CD4-positive, alpha-beta T cell treated with Interferon gamma for 1 hour (primary cell): ENCODE measurements around the gene UNC5B.

Experiments used
- DNase-seq: peaks from one replicate; pipeline ENCODE4 v3.0.0-alpha.2; 2020

UNC5B gene

GRCh38 chr10:71223347-71224058 is 11.1 kb downstream of the UNC5B start:
- no peak for DNase-seq

- DNase-seq = no peak
Observed at GRCh38 chr10:71225291-71226058, 13.1 kb downstream of the UNC5B start.

GRCh38 chr10:71228875-71229675 is 16.7 kb downstream of the UNC5B start:
- DNase-seq = no peak

GRCh38 chr10:71229726-71230655 is 17.6 kb downstream of the UNC5B start:
- DNase-seq = no peak

- DNase-seq = no peak
Observed at GRCh38 chr10:71230656-71231025, 18.3 kb downstream of the UNC5B start.

- no peak for DNase-seq
Observed at GRCh38 chr10:71231206-71231605, 18.8 kb downstream of the UNC5B start.

GRCh38 chr10:71232089-71232998 is 20.0 kb downstream of the UNC5B start:
- DNase-seq = no peak

GRCh38 chr10:71233482-71233892 is 21.1 kb downstream of the UNC5B start:
- DNase-seq = no peak

GRCh38 chr10:71234004-71234894 is 21.9 kb downstream of the UNC5B start:
- no peak for DNase-seq

GRCh38 chr10:71234970-71235685 is 22.8 kb downstream of the UNC5B start:
- DNase-seq = no peak

- no peak for DNase-seq
Observed at GRCh38 chr10:71235808-71236207, 23.4 kb downstream of the UNC5B start.

- no peak for DNase-seq
Observed at GRCh38 chr10:71236286-71236685, 23.9 kb downstream of the UNC5B start.

GRCh38 chr10:71236822-71237682 is 24.7 kb downstream of the UNC5B start:
- DNase-seq = no peak

- no peak for DNase-seq
Observed at GRCh38 chr10:71237843-71238623, 25.7 kb downstream of the UNC5B start.

- no peak for DNase-seq
Observed at GRCh38 chr10:71238626-71239025, 26.3 kb downstream of the UNC5B start.

GRCh38 chr10:71239131-71239915 is 27.0 kb downstream of the UNC5B start:
- DNase-seq = no peak
